COLO668 (cell line): ENCODE results near the gene HOXA13.

Source experiments
- DNase-seq: peaks from one replicate; lab custom pipeline; 2025; ENCODE audit not compliant: unreplicated experiment; lab: John Stamatoyannopoulos, UW

The HOXA13 gene

GRCh38 chr7:27208998-27209397 is 9.1 kb upstream of the HOXA13 start:
- DNase-seq = no peak

- no peak for DNase-seq
These were observed 7.6 kb upstream of the HOXA13 start for GRCh38 chr7:27207348-27207985.

- DNase-seq = no peak
These were observed 5.7 kb upstream of the HOXA13 start for GRCh38 chr7:27205325-27206280.

- DNase-seq = no peak
These were observed 5.0 kb upstream of the HOXA13 start for GRCh38 chr7:27204851-27205322.

- no peak for DNase-seq
These were observed 4.2 kb upstream of the HOXA13 start for GRCh38 chr7:27203964-27204594.

GRCh38 chr7:27203365-27203953 is 3.6 kb upstream of the HOXA13 start:
- no peak for DNase-seq

- no peak for DNase-seq
These were observed 2.9 kb upstream of the HOXA13 start for GRCh38 chr7:27202862-27203134.

- no peak for DNase-seq
These were observed 2.3 kb upstream of the HOXA13 start for GRCh38 chr7:27202018-27202861.

GRCh38 chr7:27201580-27202017 is 1.7 kb upstream of the HOXA13 start:
- no peak for DNase-seq

GRCh38 chr7:27200761-27201579 is 1.1 kb upstream of the HOXA13 start:
- no peak for DNase-seq

GRCh38 chr7:27198871-27199801 is 755 bp downstream of the HOXA13 start:
- peak; percentile 85 for DNase-seq

GRCh38 chr7:27198138-27198841 is 1.6 kb downstream of the HOXA13 start:
- DNase-seq = no peak

- DNase-seq = no peak
These were observed 2.5 kb downstream of the HOXA13 start for GRCh38 chr7:27197137-27198042.

- peak; percentile 91 for DNase-seq
These were observed 3.6 kb downstream of the HOXA13 start for GRCh38 chr7:27196287-27196767.

GRCh38 chr7:27194686-27195379 is 5.1 kb downstream of the HOXA13 start:
- DNase-seq = no peak

- DNase-seq = no peak
These were observed 5.9 kb downstream of the HOXA13 start for GRCh38 chr7:27194002-27194352.
